ENCODE measurements around the gene KLK13.

Gene KLK13

GRCh38 chr19:51084505-51084904 lies 19.6 kb upstream of the KLK13 start:
- no peak for TF ChIP-seq CTCF (IDR thresholded peaks at IDR 0.05; ENCODE audit: low read depth, low read length, missing control alignments)
- no peak for DNase-seq (ENCODE audit: extremely low read depth, low read depth)
- H3K4me3 ChIP-seq (replicated peaks; ENCODE audit: low read depth, low read length) = no peak overlapping the region

GRCh38 chr19:51083783-51084182 lies 18.9 kb upstream of the KLK13 start:
- no peak for TF ChIP-seq CTCF (IDR thresholded peaks at IDR 0.05; ENCODE audit: low read depth, low read length, missing control alignments)
- no peak for DNase-seq (ENCODE audit: extremely low read depth, low read depth)
- no peak overlapping the region for H3K4me3 ChIP-seq (replicated peaks; ENCODE audit: low read depth, low read length)

- no peak for DNase-seq (ENCODE audit: extremely low read depth, low read depth)
- no peak for TF ChIP-seq CTCF (IDR thresholded peaks at IDR 0.05; ENCODE audit: low read depth, low read length, missing control alignments)
- H3K4me3 ChIP-seq (replicated peaks; ENCODE audit: low read depth, low read length) = no peak overlapping the region
Observed at GRCh38 chr19:51083181-51083580, 18.3 kb upstream of the KLK13 start.

- TF ChIP-seq CTCF (IDR thresholded peaks at IDR 0.05; ENCODE audit: low read depth, low read length, missing control alignments) = no peak
- H3K4me3 ChIP-seq (replicated peaks; ENCODE audit: low read depth, low read length) = no peak within 1 kb of the TSS
- no peak for DNase-seq (ENCODE audit: extremely low read depth, low read depth)
Observed at GRCh38 chr19:51082611-51083010, 17.7 kb upstream of the KLK13 start, which contains the start of gene KLK14. KLK14 (minus strand) TSS chr19:51082887; CDS start chr19:51082614, 273 bp downstream.

- H3K4me3 ChIP-seq (replicated peaks; ENCODE audit: low read depth, low read length) = no peak overlapping the region
- no peak for DNase-seq (ENCODE audit: extremely low read depth, low read depth)
- no peak for TF ChIP-seq CTCF (IDR thresholded peaks at IDR 0.05; ENCODE audit: low read depth, low read length, missing control alignments)
Observed at GRCh38 chr19:51081476-51081875, 16.6 kb upstream of the KLK13 start.

GRCh38 chr19:51079481-51080110 lies 14.7 kb upstream of the KLK13 start:
- TF ChIP-seq CTCF (IDR thresholded peaks at IDR 0.05; ENCODE audit: low read depth, low read length, missing control alignments) = no peak
- DNase-seq (ENCODE audit: extremely low read depth, low read depth) = no peak
- H3K4me3 ChIP-seq (replicated peaks; ENCODE audit: low read depth, low read length) = no peak overlapping the region

GRCh38 chr19:51078731-51079130 lies 13.8 kb upstream of the KLK13 start:
- no peak overlapping the region for H3K4me3 ChIP-seq (replicated peaks; ENCODE audit: low read depth, low read length)
- no peak for DNase-seq (ENCODE audit: extremely low read depth, low read depth)
- no peak for TF ChIP-seq CTCF (IDR thresholded peaks at IDR 0.05; ENCODE audit: low read depth, low read length, missing control alignments)
